Neural progenitor cell (in vitro differentiated cells): ENCODE results near the gene AFF1. TPM values are rescaled to one million over a fixed set of nuclear protein-coding genes. Genes with fewer than 3 reads are reported as not detected.

Source experiments
- DNase-seq: peaks from one replicate; pipeline ENCODE4 v3.0.0-alpha.2; 2016; ENCODE audit warnings: low spot score
- H2AFZ ChIP-seq: fragments of 200-600 bp; sonication (generic); replicated peaks from 2 replicates; pipeline ENCODE4 v1.6.1; 2016; ENCODE audit warnings: antibody characterized with exemption
- H3F3A ChIP-seq: fragments of 200-600 bp; sonication (generic); 2 replicates; pipeline ENCODE4 v1.6.1; 2016; ENCODE audit warnings: antibody characterized with exemption, low read depth
- H3K27ac ChIP-seq: fragments of 200-600 bp; sonication (generic); 2 replicates; pipeline ENCODE4 v1.5.1; 2016; ENCODE audit warnings: mild to moderate bottlenecking
- H3K27me3 ChIP-seq: fragments of 200-600 bp; sonication (generic); 2 replicates; pipeline ENCODE4 v1.6.1; 2016; ENCODE audit warnings: mild to moderate bottlenecking, moderate library complexity
- H3K36me3 ChIP-seq: fragments of 200-600 bp; sonication (generic); 2 replicates; pipeline ENCODE4 v1.5.1; 2016
- H3K4me1 ChIP-seq: fragments of 200-600 bp; sonication (generic); 2 replicates; pipeline ENCODE4 v1.6.1; 2016; ENCODE audit warnings: mixed run types
- H3K4me2 ChIP-seq: fragments of 200-600 bp; sonication (generic); 2 replicates; pipeline ENCODE4 v1.6.1; 2016
- H3K4me3 ChIP-seq: fragments of 200-600 bp; sonication (generic); 2 replicates; pipeline ENCODE4 v1.5.1; 2016
- H3K79me2 ChIP-seq: fragments of 200-600 bp; sonication (generic); 2 replicates; pipeline ENCODE4 v1.6.1; 2016; ENCODE audit warnings: low read depth
- H3K9ac ChIP-seq: fragments of 200-600 bp; sonication (generic); 2 replicates; pipeline ENCODE4 v1.6.1; 2016
- H3K9me3 ChIP-seq: fragments of 200-600 bp; sonication (generic); 2 replicates; pipeline ENCODE4 v1.5.1; 2016; ENCODE audit warnings: low read depth
- H4K20me1 ChIP-seq: fragments of 200-600 bp; sonication (generic); 2 replicates; pipeline ENCODE4 v1.6.1; 2016; ENCODE audit warnings: low read depth
- H3K27ac Mint-ChIP-seq: 3 replicates; pipeline ENCODE4 v1.8.0; 2021; ENCODE audit warnings: mixed read lengths
- H3K27me3 Mint-ChIP-seq: 2 replicates; pipeline ENCODE4 v1.8.0; 2022; ENCODE audit warnings: low read depth, mild to moderate bottlenecking, inconsistent platforms, moderate library complexity, mixed read lengths; ENCODE audit not compliant: insufficient read depth
- H3K36me3 Mint-ChIP-seq: 3 replicates; pipeline ENCODE4 v1.8.0; 2021; ENCODE audit warnings: mixed read lengths
- H3K4me1 Mint-ChIP-seq: 3 replicates; pipeline ENCODE4 v1.8.0; 2021; ENCODE audit warnings: mixed read lengths
- H3K4me3 Mint-ChIP-seq: 3 replicates; pipeline ENCODE4 v1.8.0; 2021; ENCODE audit warnings: mild to moderate bottlenecking, moderate library complexity, mixed read lengths
- H3K9me3 Mint-ChIP-seq: 3 replicates; pipeline ENCODE4 v1.8.0; 2020; ENCODE audit warnings: mixed read lengths
- EZH2 ChIP-seq: fragments of 200-600 bp; sonication (generic); IDR thresholded peaks from 2 replicates; pipeline ENCODE4 v1.6.1; 2017; ENCODE audit warnings: antibody characterized with exemption, mild to moderate bottlenecking, moderate library complexity
- EZH2phosphoT487 ChIP-seq: fragments of 200-600 bp; sonication (generic); IDR thresholded peaks from 2 replicates; pipeline ENCODE4 v1.6.1; 2017; ENCODE audit warnings: antibody characterized with exemption
- total RNA-seq: library from RNA; depleted of rRNA; stranded (reverse); fragments of >200 nt; gene quantifications from 2 replicates; pipeline ENCODE4 v1.2.3, GENCODE V29; 2015; ENCODE audit warnings: low replicate concordance
- TF ChIP-seq, protein P1 (sequence below): fragments of 200-600 bp; sonication (generic); IDR thresholded peaks from 2 replicates; pipeline ENCODE4 v1.5.1; 2017; ENCODE audit warnings: antibody characterized with exemption, mild to moderate bottlenecking

AFF1 gene
- total RNA-seq, 1 donor from 2014 or later, result 29.0 TPM

DNA sequence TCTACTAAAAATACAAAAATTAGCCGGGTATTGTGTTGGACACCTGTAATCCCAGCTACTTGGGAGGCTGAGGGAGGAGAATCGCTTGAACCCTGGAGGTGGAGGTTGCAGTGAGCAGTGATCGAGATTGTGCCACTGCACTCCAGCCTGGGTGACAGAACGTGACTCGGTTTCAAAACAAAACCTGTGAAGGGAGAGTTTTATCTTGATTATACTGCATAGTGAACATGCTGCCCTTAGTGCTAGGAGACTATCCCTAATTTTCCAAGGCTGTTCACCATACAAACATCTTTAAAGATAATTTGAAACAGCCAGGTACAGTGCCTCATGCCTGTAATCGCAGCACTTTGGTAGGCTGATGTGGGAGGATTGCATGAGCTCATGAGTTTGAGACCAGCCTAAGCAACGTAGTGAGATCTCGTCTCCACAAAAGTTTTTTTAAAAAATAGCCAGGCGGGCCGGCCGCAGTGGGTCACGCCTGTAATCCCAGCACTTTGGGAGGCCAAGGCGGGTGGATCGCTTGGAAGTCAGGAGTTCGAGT, 6.2 kb downstream of the AFF1 start:
- DNase-seq, result no peak
- H3K4me1 ChIP-seq, result peaks cover 30% of the 10 kb centered on the region
- TF ChIP-seq EZH2 (no peak), EZH2phosphoT487 (no peak)
- H3K36me3 ChIP-seq, result no peaks in the 10 kb centered on the region
- no peak overlapping the region for H3K27ac ChIP-seq
- peaks cover 3% of the 10 kb centered on the region for H3F3A ChIP-seq
- H3K9ac ChIP-seq, result no peak overlapping the region
- no peaks in the 10 kb centered on the region for H4K20me1 ChIP-seq
- H3K27me3 Mint-ChIP-seq, result peaks cover 8% of the 10 kb centered on the region
- H3K4me3 Mint-ChIP-seq, result no peak overlapping the region
- H2AFZ ChIP-seq, result no peak overlapping the region
- H3K27me3 ChIP-seq, result no peaks in the 10 kb centered on the region
- no peak overlapping the region for H3K27ac Mint-ChIP-seq
- H3K9me3 ChIP-seq, result no peaks in the 10 kb centered on the region
- no peaks in the 10 kb centered on the region for H3K36me3 Mint-ChIP-seq
- no peak overlapping the region for H3K4me3 ChIP-seq
- H3K4me1 Mint-ChIP-seq, result peaks cover 14% of the 10 kb centered on the region
- peaks cover 98% of the 10 kb centered on the region for H3K79me2 ChIP-seq
- no peak overlapping the region for H3K4me2 ChIP-seq
- no peaks in the 10 kb centered on the region for H3K9me3 Mint-ChIP-seq

DNA sequence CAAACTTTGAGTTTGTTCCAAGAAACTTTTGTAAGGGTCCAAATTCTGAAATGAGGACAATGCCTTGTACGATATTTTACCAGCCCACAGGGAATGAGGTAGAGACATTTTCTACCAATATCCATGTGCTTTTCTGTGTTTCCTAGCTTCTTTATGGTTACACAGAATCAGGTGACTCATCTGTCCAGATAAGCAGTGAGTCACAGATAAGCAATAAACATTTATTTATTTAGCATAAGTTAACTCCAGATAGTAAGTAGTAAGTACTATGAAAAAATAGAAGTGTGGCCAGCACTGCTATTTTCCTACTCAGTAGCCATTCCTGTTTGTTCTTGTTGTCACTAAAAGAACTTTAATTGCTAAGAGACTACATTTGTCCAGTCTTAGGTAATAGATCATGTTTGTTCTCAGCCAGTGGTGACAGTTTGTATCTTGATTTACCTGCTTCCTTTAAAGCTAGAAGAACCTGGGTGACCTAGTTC, 7.4 kb downstream of the AFF1 start:
- Histone ChIP-seq H3K36me3 (no peaks in the 10 kb centered on the region), H4K20me1 (no peaks in the 10 kb centered on the region), H3K27me3 (no peaks in the 10 kb centered on the region), H3F3A (peaks cover 3% of the 10 kb centered on the region), H3K27ac (no peak overlapping the region), H3K9me3 (no peaks in the 10 kb centered on the region), H3K4me3 (no peak overlapping the region), H3K9ac (no peak overlapping the region), H2AFZ (no peak overlapping the region), H3K4me1 (peaks cover 27% of the 10 kb centered on the region), H3K79me2 (peaks cover 98% of the 10 kb centered on the region), H3K4me2 (no peak overlapping the region)
- no peak for TF ChIP-seq EZH2
- TF ChIP-seq EZH2phosphoT487, result no peak
- TF ChIP-seq, protein P1, sequence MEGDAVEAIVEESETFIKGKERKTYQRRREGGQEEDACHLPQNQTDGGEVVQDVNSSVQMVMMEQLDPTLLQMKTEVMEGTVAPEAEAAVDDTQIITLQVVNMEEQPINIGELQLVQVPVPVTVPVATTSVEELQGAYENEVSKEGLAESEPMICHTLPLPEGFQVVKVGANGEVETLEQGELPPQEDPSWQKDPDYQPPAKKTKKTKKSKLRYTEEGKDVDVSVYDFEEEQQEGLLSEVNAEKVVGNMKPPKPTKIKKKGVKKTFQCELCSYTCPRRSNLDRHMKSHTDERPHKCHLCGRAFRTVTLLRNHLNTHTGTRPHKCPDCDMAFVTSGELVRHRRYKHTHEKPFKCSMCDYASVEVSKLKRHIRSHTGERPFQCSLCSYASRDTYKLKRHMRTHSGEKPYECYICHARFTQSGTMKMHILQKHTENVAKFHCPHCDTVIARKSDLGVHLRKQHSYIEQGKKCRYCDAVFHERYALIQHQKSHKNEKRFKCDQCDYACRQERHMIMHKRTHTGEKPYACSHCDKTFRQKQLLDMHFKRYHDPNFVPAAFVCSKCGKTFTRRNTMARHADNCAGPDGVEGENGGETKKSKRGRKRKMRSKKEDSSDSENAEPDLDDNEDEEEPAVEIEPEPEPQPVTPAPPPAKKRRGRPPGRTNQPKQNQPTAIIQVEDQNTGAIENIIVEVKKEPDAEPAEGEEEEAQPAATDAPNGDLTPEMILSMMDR, result no peak
- Mint-ChIP-seq H3K36me3 (no peaks in the 10 kb centered on the region), H3K27me3 (peaks cover 2% of the 10 kb centered on the region), H3K9me3 (no peaks in the 10 kb centered on the region), H3K4me1 (peaks cover 6% of the 10 kb centered on the region), H3K4me3 (no peak overlapping the region), H3K27ac (no peak overlapping the region)
- no peak for DNase-seq

DNA sequence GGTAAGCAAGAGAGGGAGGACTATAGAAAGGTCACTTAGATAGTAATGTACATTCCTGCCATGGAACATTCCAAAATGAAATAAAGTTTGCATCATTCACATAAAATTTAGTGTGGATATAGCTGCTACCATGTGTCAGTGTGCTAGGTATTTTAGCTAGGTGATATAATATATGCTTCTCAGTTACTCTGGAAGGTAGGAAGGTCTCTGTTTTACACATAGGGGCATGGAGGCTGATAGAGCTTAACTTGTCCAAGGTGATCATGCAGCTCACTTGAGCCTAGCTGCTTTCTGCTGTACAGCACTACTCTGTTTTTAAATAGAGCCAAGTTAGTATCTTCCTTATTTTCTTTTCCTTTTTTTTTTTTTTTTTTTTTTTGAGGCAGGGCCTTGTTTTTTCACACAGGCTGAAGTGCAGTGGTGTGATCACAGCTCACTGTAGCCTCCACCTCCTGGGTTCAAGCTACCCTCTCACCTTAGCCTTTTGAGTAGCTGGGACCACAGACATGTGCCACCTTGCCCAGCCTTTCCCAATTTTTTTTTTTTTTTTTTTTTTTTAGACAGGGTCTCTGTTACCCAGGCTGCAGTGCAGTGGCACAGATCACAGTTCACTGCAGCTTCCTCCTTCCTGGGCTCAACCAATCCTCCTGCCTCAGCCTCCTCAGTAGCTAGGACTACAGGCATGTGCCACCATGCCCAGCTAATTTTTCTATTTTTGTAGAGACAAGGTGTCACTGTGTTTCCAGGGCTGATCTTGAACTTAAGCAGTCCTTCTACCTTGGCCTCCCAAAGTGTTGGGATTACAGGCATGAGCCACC, 10.4 kb downstream of the AFF1 start:
- TF ChIP-seq EZH2 (no peak), EZH2phosphoT487 (no peak)
- TF ChIP-seq, protein P1, result no peak
- no peaks in the 10 kb centered on the region for H3K36me3 Mint-ChIP-seq
- Histone ChIP-seq H2AFZ (no peak overlapping the region), H3K27ac (no peak overlapping the region), H3K4me3 (no peak overlapping the region), H3K36me3 (no peaks in the 10 kb centered on the region), H3K4me1 (peaks cover 32% of the 10 kb centered on the region), H3K27me3 (no peaks in the 10 kb centered on the region), H3F3A (peaks cover 11% of the 10 kb centered on the region), H3K79me2 (peaks cover 83% of the 10 kb centered on the region), H4K20me1 (no peaks in the 10 kb centered on the region), H3K9ac (no peak overlapping the region), H3K9me3 (no peaks in the 10 kb centered on the region), H3K4me2 (no peak overlapping the region)
- peaks cover 23% of the 10 kb centered on the region for H3K4me1 Mint-ChIP-seq
- H3K27ac Mint-ChIP-seq, result no peak overlapping the region
- DNase-seq, result no peak
- no peaks in the 10 kb centered on the region for H3K9me3 Mint-ChIP-seq
- H3K4me3 Mint-ChIP-seq, result no peak overlapping the region
- H3K27me3 Mint-ChIP-seq, result no peaks in the 10 kb centered on the region
